Posterior cingulate gyrus (tissue), 11 donors: ENCODE data around the gene FAM20C.
A peak's percentile ranks its signal among the peaks of the same experiment; 100 is the strongest.

Experiments
- DNase-seq, 10 donors: peaks; one replicate each; pipeline versions ENCODE4 v3.0.0 to v3.0.0-alpha.2; 2020 to 2021; ENCODE audit warnings: mixed read lengths in 3 of 10
- intact Hi-C: fragments of 100-400 bp; cut with DNase I; formaldehyde crosslinking; loops from one replicate; pipeline ENCODE4 v1.15.1; 2023

The FAM20C gene

GRCh38 chr7:188174-188573 lies 4.2 kb upstream of the FAM20C start:
- no peak for DNase-seq
- intact Hi-C loops, result no loop called here

- no peak for DNase-seq
- intact Hi-C loops, result no loop called here
These were observed 3.5 kb upstream of the FAM20C start for GRCh38 chr7:188727-189500.

- DNase-seq, result no peak
- intact Hi-C loops, result loop anchor here (5.0 kb wide), 1 partner anchor 43 kb away; no protein-coding TSS in a partner anchor
These were observed 2.7 kb upstream of the FAM20C start for GRCh38 chr7:189719-190118.

GRCh38 chr7:190196-190595 lies 2.2 kb upstream of the FAM20C start:
- intact Hi-C loops, result loop anchor here (5.0 kb wide), 1 partner anchor 42 kb away; no protein-coding TSS in a partner anchor
- DNase-seq, result no peak

GRCh38 chr7:191105-191980 lies 1.0 kb upstream of the FAM20C start:
- peak in 6 of 10 donors; percentile 29 to 88 (median 44) for DNase-seq
- intact Hi-C loops, result loop anchor here (5.0 kb wide), 1 partner anchor 41 kb away; no protein-coding TSS in a partner anchor

GRCh38 chr7:192701-193480 lies 520 bp downstream of the FAM20C start:
- intact Hi-C loops, result loop anchor here (2.0 to 5.0 kb wide), 2 partner anchors 39 to 44 kb away; no protein-coding TSS in a partner anchor
- peak in 2 of 10 donors; percentile 30 to 88 for DNase-seq

- intact Hi-C loops, result loop anchor here (2.0 to 5.0 kb wide), 2 partner anchors 39 to 45 kb away; no protein-coding TSS in a partner anchor
- DNase-seq, result peak in 5 of 10 donors; percentile 23 to 91 (median 77)
These were observed 1.3 kb downstream of the FAM20C start for GRCh38 chr7:193481-194251.

- DNase-seq, result no peak
- intact Hi-C loops, result loop anchor here (5.0 kb wide), 1 partner anchor 38 kb away; no protein-coding TSS in a partner anchor
These were observed 2.1 kb downstream of the FAM20C start for GRCh38 chr7:194252-195009.

- DNase-seq, result no peak
- intact Hi-C loops, result no loop called here
These were observed 2.8 kb downstream of the FAM20C start for GRCh38 chr7:195010-195829.

GRCh38 chr7:195830-196128 lies 3.4 kb downstream of the FAM20C start:
- no peak for DNase-seq

GRCh38 chr7:196283-196682 lies 3.9 kb downstream of the FAM20C start:
- intact Hi-C loops, result no loop called here
- DNase-seq, result no peak

More at GRCh38 chr7:195830-196128, 3.4 kb downstream of the FAM20C start:
- intact Hi-C loops, result no loop called here

GRCh38 chr7:196778-197321 lies 4.5 kb downstream of the FAM20C start:
- intact Hi-C loops, result no loop called here
- no peak for DNase-seq

- intact Hi-C loops, result no loop called here
- no peak for DNase-seq
These were observed 5.3 kb downstream of the FAM20C start for GRCh38 chr7:197413-198335.

GRCh38 chr7:199483-200249 lies 7.3 kb downstream of the FAM20C start:
- intact Hi-C loops, result no loop called here
- DNase-seq, result peak in 2 of 10 donors; percentile 47 to 49

GRCh38 chr7:200290-200689 lies 7.9 kb downstream of the FAM20C start:
- intact Hi-C loops, result no loop called here
- no peak for DNase-seq

GRCh38 chr7:200704-201103 lies 8.3 kb downstream of the FAM20C start:
- no peak for DNase-seq
- intact Hi-C loops, result no loop called here
